NCI-H2107 (cell line): Measurements from ENCODE around the gene SOX18.
A peak's percentile ranks its signal among the peaks of the same experiment; 100 is the strongest.

ENCODE experiments used
- DNase-seq: peaks from one replicate; lab custom pipeline; 2025; lab: John Stamatoyannopoulos, UW

Gene SOX18

DNA sequence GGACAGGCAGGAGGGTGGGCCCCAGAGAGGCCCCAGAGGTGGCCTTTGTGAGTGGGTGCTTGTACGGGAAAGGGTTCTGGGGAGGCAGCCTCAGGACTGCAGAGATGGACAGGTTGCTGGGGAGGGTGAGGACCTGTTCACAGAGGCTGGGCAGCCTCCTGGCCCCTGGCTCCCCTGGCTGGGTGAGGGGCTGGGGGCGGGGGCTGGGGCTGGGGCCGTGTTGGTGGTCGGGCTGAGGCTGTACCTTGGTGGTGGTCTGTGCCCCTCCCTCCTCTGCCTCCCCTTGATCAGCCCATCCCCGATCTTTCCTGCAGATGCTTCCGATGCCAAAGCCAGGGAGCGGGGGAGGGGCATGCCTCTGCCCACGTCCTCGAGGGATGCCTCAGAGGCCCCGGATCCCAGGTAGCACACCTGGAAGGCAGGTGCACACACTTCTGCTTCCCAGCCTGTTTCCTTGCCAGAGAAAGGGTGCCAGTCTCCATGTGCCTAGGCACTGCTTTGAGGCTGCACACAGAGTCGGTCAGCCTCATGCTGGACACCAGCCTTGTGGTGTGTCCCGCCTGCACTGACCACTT lies 18.4 kb upstream of the SOX18 start:
- DNase-seq = no peak

DNA sequence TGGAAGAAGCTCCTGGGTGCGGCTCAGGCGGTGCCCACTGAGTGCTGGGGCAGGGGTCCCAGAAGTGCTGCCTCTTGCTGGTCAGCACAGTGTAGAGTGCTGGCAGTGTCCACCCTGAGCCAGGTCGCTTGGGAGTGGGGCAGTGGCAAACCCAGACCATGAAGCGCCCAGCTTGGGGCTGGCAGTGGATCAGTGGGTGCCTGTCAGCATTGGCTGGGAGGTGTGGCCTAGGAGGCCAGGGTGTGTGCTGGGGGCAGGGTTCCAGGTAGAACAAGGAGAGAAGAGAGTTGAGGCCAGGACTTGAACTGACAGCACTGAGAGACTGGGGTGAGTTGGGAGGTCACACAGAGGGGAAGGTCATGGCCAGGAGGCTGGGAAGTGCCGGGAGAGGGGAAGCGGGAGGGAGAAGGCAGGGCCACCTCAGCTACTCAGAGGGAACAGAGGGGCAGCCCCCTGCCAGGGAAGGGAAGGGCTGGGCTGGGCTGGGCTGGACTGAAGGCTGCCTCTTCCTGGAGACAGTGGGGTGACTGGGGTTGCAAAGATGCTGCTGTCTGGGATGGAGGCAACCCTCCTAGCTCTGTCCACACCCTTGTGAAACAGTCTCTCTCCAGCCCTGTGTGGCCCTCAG lies 17.7 kb upstream of the SOX18 start:
- DNase-seq = no peak

DNA sequence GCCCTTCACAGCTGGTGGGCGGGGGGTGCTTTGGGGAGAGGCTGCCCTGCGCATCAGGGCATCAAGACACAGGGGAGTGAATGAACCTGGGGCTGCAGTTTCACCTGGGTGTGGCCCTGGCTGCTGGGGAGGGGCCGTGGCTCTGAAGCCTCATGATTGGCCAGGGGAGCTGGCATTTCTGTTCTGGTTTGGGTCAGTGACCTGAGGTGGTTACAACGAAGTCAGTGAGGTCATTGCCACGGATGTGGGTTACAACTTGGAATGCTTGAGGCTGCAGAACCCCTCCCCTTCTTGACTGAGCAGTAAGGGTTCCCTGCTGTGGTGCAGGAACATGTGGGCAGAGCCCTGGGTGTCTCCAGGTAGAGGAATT lies 16.5 kb upstream of the SOX18 start:
- DNase-seq = no peak

DNA sequence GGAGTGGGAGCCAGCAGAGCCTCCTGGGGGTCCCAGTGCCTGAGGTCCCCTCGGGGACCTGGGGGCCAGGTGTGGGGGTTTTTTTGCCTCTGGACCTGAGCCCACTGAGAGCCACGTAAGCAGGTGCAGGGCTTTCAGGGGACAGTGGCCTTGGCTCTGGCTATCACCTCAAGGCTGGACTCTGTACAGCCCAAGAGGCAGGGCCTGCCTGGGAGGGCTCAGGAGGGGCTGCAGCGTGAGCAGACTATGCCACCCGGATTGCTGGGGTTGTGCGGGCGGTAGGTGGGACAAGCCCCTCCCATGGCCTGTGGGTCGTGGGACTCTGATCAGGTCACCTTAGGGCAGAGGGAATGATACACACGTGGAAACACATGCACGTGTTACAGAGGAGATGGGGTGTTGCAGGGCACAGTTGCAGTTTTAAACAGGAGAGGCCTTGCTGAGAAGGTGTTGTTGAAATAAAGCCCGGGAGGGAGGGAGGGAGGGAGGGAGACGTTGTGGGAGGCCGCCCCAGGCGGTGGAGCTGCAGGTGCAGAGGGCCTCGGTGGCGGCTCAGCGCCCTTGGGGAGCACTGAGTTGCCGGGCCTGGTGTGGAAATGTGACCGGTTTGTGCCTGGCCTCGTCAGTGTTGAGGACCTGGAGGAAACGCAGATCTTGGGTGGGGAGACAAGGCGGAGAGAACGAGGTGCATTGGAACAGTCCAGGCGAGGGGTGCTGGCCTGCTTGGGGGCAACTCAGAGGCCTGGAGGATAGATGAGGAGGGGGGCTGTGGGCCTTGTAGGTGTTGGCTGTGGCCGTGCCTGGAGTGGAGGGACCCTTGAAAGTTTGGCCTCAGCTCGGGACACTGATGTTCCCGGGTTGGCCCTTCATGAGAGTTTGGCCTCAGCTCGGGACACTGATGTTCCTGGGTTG lies 15.9 kb upstream of the SOX18 start:
- no peak for DNase-seq

DNA sequence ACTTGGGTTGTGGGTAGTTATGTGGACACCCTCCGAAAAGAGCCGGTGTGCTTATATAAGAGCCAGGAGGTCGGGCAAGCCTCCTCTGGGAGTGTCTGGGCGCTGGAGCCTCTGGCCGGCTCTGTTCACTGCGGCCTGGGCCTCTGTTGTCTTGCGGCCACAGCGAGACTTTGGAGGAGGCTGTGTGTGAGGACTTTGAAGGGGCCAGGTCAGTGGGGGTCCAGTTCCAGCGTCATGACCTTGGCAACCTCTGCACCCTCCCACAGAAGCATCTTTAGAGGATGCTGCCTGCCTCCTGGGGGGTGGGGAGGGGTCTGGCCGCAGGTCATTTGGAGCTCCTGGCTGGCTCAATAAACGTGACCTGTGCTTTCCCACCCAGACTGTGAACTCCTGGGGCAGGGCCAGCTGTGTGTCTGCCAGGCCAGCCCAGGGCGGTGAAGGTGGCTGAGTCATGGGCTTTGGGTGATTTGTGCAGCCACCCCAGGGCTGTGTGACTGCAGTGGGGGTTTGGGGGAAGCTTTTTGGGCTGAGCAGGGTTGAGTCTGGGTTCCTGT lies 14.8 kb upstream of the SOX18 start:
- DNase-seq = no peak

DNA sequence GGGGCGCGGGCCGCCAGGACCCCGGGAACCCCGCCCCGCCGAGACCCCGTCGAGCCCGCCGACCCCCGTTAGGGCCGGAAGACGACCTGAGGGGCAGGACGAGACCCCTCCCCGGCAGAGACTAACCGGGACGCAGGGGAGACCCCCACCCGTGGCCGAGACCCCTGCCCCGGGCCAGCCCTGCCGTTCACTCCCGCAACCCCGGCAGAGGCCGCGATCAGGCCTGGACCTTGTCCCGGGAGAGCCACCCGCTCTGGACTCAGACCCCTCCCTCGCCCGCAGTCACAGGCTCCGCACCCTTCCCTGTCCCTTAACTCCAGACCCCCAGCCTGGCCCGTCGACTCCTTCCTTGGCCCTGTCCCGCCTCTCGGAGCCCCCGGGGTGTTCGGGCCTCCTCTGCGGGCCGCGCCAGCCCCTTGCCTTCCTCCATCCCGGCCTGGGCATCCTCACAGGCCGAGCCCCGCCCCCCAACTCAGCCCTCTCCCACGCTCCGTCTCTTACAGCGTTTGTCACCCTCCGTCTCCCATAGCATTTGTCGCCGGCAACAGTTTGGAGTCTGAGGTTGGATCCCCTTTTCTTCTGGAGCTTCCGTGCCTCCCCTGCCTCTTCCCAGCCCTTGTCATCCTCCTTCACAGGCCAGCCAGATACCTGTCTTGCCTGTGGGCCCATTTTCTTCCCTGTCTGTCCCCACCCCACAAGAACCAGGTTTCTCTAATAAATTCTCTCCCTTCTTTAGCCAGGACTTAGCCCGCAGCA lies 14.1 kb upstream of the SOX18 start:
- DNase-seq = no peak

DNA sequence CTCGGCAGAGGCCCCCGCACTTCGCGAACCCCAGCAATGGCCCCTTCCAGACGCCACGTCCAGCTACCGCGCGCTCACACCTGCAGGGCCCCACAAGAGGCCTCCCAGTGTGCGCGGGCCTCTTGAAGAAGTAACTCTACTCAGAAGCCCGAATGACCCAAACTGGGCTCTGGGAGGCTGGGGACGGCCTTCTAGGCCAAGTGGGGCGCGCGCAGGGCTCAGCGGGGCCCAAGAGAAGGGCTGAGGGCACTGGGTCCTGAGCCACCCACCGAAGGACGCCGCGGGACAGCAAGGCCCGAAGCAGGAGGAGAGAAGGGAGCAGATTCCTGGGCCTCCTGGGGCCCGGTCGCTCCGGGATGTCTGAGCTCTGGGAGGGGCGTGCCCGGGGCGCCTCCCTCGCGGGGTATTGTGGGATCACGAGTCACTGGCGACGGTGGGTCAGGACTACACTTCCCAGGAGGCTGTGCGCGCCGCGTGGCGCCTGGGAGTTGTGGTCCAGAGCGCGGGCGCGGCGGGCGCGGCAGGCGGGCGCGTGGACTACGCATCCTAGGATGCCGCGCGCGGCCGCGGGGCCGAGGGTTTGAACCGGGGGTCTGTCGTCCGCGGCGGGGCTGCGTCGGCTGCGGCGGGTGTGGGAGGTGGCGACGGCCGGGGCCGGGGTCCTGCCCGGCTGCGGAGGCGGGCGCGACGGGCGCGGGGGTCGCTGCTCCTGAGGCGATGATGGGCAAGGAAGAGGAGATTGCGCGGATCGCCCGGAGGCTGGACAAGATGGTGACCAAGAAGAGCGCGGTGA lies 13.4 kb upstream of the SOX18 start, which contains the start of gene TCEA2:
Gene TCEA2 (plus strand): TSS at position 603 of the 793 bp plus-strand sequence. CDS start 115 bp downstream, at position 718.
- DNase-seq = peak; percentile 83

DNA sequence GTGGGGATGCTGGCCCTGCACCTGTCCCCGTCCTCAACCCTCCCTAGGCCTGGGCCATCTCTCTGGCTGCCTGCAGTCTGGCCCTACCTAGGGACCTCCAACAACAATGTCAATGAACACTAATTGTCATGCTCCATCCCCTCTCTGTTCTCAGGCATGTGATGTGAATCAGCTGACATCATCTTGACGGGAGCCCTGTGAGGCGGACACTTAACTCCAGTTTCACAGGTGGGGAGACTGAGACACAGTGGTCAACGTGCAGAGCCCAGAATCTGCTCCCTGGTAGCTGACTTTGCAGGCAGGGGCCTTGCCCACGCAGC lies 12.8 kb upstream of the SOX18 start:
- DNase-seq = no peak

DNA sequence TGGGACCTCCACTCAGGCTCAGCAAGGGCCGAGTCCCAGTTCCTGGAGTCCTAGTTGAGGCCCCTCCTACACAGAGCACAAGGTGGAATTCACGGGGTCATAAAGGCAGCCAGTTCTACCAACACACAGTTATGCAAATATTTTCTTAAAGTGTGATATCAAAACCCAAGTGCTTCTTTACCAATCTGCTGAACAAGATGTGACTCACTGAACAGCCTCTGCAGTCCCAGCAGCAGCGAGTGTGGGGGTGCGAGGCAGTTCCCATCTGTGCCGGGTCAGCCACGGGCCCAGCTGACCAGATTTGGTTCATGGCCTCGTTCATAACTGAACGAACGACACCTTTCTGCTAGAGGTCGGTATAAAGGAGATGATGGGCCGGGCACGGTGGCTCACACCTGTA lies 9.1 kb upstream of the SOX18 start:
- no peak for DNase-seq

DNA sequence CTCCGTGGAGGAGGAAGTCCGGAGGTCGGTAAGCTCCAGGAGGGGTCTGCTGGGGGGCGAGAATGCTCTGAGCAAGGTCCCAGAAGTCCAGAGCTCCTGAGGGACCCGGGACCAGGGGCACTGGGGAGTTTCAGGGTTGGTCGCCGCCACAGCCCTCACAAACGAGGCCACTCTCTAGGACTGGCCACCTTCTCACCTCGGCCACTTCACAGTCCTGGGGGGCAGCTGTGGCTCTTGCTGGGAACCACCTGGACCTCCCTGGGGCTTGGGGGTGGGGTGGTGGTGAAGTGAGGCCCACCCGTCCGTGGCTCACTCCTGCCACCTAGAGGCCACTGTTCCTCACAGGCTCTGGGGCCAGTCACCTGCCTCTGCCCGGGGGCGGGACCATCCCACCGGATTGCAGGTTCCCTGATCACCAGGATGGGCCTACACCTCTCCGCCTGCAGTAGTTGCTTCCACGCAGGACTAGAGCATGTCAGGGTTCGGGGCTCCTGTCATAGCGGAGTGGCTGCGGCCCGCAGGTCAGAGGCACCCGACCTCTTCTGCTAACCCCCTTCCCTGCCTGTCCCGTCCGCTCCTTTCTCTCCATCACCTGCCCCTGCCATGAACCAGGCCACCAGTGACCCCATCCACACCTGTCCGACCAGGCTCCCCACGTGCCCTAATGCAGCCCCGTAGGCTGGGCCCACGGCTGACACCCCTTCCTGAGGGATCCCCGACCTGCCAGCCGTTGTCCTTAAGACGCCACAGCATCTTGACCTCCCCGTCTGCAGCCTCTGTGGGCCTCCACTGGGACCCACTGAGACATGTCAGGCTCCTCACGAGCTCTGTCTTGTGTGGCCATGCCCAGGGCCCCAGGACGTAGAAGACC lies 8.4 kb upstream of the SOX18 start:
- peak; percentile 60 for DNase-seq

DNA sequence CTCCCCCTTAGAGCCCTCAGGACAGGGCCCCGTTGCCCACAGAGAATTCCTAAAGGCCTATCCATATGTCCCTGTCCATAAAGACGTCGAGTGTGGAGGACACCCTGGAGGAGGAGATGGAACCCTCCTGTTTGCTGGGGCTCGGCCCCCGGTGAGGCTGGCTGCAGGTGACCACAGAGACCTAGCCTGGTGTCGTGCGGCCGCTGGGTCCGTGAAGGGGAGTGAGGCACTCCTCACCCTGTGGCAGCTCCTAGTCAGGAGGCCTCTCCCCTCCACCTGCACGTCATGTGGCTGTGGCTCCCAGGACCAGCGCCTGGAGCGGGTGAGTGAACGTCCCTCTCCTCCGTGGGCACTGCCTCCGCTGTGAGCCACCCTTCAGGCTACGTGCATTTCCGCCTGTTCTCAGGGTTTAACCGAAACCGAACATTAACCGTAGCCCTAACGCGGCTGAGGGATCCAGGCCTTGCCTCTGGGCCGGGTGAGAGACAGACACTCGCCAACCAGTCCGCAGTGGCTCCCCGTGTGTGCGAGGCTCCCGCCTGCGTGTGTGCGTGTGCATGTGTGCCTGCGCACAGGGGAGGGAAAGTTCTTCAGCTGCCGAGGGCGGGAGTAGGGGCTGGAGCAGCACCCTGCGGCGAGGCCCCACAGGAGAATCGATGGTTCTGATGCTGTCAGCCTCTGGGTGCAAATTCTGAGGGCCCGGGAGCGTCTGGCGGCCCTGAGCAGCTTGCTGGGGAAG lies 7.6 kb upstream of the SOX18 start:
- no peak for DNase-seq

DNA sequence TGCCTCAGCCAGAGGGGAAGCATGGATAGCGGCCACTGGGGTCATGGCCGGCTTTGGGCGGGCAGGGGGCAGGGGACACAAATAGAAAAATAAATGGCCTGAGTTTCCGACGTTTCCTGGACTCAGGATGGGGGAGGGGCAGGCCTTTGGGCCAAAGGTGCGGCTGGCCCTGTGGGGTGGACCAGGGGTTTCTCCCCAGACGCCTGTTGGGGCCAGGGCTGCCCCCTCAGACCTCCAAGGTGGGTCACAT lies 7.1 kb upstream of the SOX18 start:
- no peak for DNase-seq

DNA sequence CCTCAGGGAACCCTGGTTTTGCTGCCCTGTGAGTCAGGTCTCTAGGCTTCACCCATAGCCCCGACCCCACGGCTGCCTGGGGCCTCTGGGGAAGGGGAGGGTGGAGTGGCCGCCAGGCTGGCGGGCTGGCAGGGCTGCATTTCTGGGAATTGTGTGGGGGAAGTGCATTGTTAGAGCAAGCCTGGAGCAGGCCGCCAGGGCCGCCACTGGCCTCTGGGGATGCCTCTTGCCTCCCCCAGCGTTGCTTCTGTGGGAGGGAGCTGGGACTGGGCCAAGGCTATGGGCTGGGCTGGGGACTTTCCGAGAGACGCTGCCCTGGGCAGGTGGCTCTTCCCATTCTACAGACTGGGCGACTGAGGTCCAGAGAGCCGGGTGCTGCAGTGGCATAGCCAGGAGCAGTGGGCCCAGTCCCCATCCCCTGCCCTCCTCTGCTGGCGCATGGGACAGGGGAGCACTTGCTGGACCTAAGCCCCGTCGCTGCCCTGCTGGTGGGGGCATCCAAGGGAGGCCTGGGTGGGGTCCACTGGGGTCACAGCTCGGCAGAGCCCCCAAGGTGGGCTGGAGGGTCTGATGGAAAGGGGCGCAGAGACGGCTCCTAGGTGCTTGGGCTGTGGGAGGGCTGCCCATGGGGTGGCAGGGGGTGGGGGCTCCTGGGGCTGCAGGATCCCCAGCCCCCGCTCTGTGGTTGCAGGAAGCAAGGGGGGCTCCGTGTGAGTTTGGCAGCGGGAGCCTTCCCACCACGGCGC lies 6.6 kb upstream of the SOX18 start:
- no peak for DNase-seq

DNA sequence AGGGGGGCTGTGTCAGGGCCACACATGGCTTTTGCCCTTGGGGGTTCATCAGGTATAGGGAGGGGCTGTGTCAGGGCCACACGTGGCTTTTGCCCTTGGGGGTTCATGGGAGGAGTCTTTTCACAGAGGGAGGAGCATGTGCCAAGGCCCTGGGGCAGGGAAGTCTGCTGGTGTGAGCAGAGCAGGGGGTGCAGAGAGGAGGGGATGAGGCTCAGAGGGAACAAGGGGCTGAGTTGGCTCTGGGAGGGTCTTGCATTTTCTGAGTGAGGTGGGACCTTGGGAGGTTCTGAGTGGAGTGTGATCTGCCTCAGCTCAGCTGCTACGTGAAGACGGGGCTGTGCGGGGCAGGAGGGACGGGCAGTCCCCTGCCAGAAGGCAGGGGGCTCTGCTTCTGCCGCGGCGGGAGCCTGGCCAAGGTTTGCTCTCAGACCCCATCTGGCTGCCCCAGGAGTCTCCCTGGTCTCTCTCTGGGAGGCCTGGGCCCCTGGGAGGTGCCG lies 6.0 kb upstream of the SOX18 start:
- no peak for DNase-seq

DNA sequence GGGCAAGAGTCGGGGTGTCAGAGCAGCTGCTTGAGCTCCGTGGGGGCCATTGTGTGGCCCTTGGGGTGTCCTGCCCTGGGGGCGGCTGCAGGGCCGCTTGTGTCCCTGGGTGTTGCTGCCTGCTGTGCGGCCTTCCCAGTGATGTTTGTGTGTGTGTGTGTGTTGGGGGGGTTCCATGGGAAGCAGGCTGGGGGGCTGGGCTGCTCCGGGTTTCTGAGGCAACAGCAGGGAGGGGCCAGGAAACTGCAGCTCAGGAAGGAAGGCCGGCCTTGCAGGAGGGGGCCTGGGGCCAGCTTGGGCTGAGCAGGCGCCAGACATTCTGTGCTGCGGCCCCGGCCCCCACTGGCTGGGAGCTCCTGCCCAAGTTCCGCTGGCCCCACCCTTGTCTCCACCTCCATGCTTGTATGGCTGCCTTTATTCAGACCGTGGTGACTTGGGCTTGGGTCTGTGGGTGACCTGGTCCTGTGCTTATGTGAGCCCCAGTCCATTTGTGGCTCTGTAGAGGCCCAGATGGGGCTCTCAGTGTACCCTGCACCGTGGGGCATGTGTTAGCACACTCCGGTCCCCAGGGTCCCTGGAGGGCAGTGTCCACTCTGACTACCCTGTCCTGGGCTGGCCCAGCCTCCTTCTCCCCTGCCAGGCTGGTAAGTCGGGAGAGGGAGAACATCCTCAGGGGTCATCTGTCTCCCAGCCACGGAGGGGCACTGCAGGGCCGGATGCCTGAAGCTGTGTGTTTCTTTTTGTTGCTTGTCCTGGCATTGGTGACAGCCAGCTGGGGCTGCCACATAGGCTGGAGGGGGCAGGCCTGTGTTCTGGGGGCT lies 4.6 kb upstream of the SOX18 start:
- no peak for DNase-seq

DNA sequence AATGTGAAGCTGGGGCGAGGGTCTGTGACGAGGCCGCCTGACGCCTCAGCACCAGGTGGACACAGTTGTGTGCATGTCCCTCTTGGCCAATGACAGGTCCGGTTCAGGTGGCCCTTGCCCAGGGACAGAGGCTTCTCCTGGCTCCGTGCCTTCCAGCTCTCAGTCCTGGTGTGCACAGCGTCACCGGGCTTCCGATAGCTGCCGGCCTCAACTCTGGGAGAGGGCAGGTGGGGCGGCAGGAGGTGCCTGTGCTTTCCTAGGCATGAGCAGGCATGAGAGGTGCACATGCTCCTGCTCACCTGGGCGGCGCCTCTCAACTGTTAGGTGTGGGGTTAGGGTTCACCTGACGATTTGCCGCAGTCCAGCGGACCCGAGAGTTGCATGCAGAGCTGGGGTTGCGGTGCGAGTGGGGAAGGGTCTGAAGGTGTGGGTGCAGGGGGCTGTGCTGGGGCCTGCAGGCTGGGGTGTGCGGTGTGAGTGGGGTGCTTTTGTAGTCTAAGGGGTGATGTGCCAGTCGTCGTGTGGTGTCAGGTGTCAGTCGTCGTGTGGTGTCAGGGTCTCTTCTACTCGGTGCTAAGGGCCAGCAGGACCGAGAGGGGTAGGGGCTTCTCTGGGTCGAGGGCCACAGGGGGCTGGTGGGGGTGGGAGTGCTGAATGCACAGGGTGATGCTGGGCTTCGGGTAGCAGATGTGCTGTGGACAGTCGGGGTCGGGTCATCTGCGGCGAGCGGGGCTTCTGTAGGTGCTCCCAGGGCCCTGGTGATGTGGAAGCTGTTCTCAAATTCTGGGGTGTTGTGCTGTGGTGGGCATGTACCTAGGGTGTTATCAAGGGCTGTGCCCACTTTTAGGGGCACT lies 3.8 kb upstream of the SOX18 start:
- DNase-seq = no peak

DNA sequence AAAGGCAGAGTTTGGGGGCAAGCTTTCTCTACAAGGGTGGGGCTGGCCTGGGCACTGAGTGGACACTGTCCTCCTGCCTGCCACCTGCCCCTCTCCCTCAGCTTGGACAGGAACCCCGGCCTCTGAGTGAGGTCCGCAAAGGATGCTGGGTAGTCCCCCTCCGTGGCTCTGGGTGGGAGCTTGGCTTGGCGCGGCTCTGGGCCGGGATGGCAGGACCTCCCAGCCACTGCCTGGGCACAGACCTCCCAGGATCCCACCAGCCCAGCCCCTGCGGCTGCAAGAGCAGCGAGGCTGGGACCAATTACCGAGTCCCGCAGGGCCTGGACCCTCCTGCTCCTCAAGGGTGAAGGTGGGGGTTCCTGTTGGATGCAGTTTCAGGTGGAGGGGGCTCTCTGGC lies 2.9 kb upstream of the SOX18 start:
- no peak for DNase-seq
